Ovary (tissue), 9 donors: ENCODE results near the gene LRRC43. TPM values are rescaled to one million over a fixed set of nuclear protein-coding genes. Genes with fewer than 3 reads are reported as not detected.

Experiments used
- DNase-seq, 5 donors: peaks; one replicate each; pipeline ENCODE4 v3.0.0-alpha.2; 2019 to 2020
- H3K27ac ChIP-seq, 2 donors: fragments of 200-600 bp; one replicate each; pipeline versions ENCODE4 v1.5.1 to v1.8.0; 2019 to 2022
- H3K27me3 ChIP-seq: fragments of 200-600 bp; one replicate; pipeline ENCODE4 v1.8.0; 2022
- H3K36me3 ChIP-seq: fragments of 200-600 bp; sonication (generic); one replicate; pipeline ENCODE4 v1.5.1; 2019
- H3K4me1 ChIP-seq: one replicate; pipeline ENCODE4 v1.8.1; 2013; ENCODE audit warnings: mild to moderate bottlenecking, moderate library complexity; ENCODE audit not compliant: insufficient read depth
- H3K4me3 ChIP-seq: fragments of 200-600 bp; sonication (generic); one replicate; pipeline ENCODE4 v1.5.1; 2017
- H3K9me3 ChIP-seq, 2 donors: fragments of 200-600 bp in 1 of 2; sonication (generic) in 1 of 2; one replicate each; pipeline versions ENCODE4 v1.5.1 to v1.8.1; 2013 to 2019; ENCODE audit warnings: mild to moderate bottlenecking in 1 of 2, moderate library complexity in 1 of 2
- CTCF ChIP-seq, 3 donors: fragments of 450-650 bp in 2 of 3; fragments of 200-600 bp in 1 of 3; IDR thresholded peaks; one replicate each; pipeline versions ENCODE4 v1.5.1 to v1.8.0; 2016 to 2022; ENCODE audit warnings: antibody characterized with exemption in 3 of 3, mild to moderate bottlenecking in 1 of 3
- EP300 ChIP-seq: sonication (generic); formaldehyde crosslinking; IDR thresholded peaks from one replicate; pipeline ENCODE4 v1.6.1; 2017; ENCODE audit warnings: antibody characterized with exemption
- POLR2A ChIP-seq: fragments of 450-650 bp; IDR thresholded peaks from one replicate; pipeline ENCODE4 v1.6.1; 2017; ENCODE audit warnings: antibody characterized with exemption, mild to moderate bottlenecking, moderate library complexity
- whole genome bisulfite sequencing, 3 donors: extraction: QIAGEN DNeasy Blood & Tissue Kit in 1 of 3; methylation state at CpG; one replicate each; pipeline versions ENCODE4 v1.1.5 to v1.1.7; 2013 to 2017; 5-methylcytosine and 5-hydroxymethylcytosine counted together
- intact Hi-C, 4 donors: fragments of 100-400 bp; cut with DNase I; formaldehyde crosslinking; loops; one replicate each; pipeline versions ENCODE4 v1.11.0 to v1.15.1; 2022 to 2023
- polyA plus RNA-seq, 2 donors: library from polyadenylated mRNA; stranded (reverse); fragments of 200-250 nt in 1 of 2; fragments of 350-450 nt in 1 of 2; fragmentation: Illumina TruSeq in 1 of 2; extraction: RNeasy Lipid Tissue Mini Kit (QIAGEN cat#74804) in 1 of 2; gene quantifications; one replicate each; pipeline ENCODE4 v1.2.3, GENCODE V29; 2013 to 2014
- total RNA-seq, 7 donors: library from RNA; depleted of rRNA in 2 of 7; stranded (reverse); fragments of >200 nt in 2 of 7; fragmentation: NEBNext Ultra II Directional in 3 of 7; extraction: Animal tissue kit (Norgen Biotek cat#: 25700) in 3 of 7; gene quantifications; one replicate each; pipeline versions ENCODE4 v1.1.0 to v1.2.4, GENCODE V29; 2016 to 2023
- donor health status: DM: no; HTN: no; CAD: no; lungs with moderate emphysema.
- donor health status: DM: no; HTN: no; CAD: no.
- donor health status: Bipolar disorder and iron deficiency.
- donor health status: DM: yes; HTN: yes; CAD: no.
- donor health status: DM: no; HTN: no; CAD: no.
- donor health status: DM: yes; HTN: yes; CAD: no.

The LRRC43 gene
- total and polyA plus RNA-seq, 9 donors, result 0.47 to 12.9 (median 1.1) TPM; not detected in 1

GRCh38 chr12:122203301-122204166 lies 20.6 kb downstream of the LRRC43 start, which contains the start of gene B3GNT4:
TSS of gene B3GNT4 (plus strand) at chr12:122203709. CDS start at chr12:122204619, 910 bp downstream.
- Histone ChIP-seq H3K9me3 (no peaks in the 10 kb centered on the region), H3K27ac (no peak within 1 kb of the TSS), H3K27me3 (peaks cover 16% of the 10 kb centered on the region), H3K4me1 (peaks cover 2% of the 10 kb centered on the region), H3K4me3 (peak within 1 kb of the TSS; percentile 44), H3K36me3 (no peaks in the 10 kb centered on the region)
- peak in 3 of 5 donors; percentile 47 to 66 (median 56) for DNase-seq
- TF ChIP-seq CTCF (IDR thresholded peaks at IDR 0.05) (no peak), POLR2A (no peak), EP300 (no peak)
- 0 to 2% (median 0%) methylated on average over 38 to 104 of the region's 104 CpGs for WGBS, 3 donors
- intact Hi-C loops, result no loop called here

- 7 to 11% (median 9%) methylated on average over 56 to 71 of the region's 71 CpGs for WGBS, 3 donors
- Histone ChIP-seq H3K36me3 (no peaks in the 10 kb centered on the region), H3K27me3 (peaks cover 16% of the 10 kb centered on the region), H3K9me3 (no peaks in the 10 kb centered on the region), H3K4me3 (peak overlapping the region; percentile 44), H3K4me1 (peaks cover 2% of the 10 kb centered on the region), H3K27ac (no peak overlapping the region)
- intact Hi-C loops, result no loop called here
- TF ChIP-seq POLR2A, result no peak
- no peak for TF ChIP-seq CTCF (IDR thresholded peaks at IDR 0.05)
- no peak for TF ChIP-seq EP300
- peak in 1 of 5 donors; percentile 33 for DNase-seq
Observed at GRCh38 chr12:122204167-122205052, 21.5 kb downstream of the LRRC43 start.

- intact Hi-C loops, result no loop called here
- TF ChIP-seq EP300, result no peak
- H3K36me3 ChIP-seq, result no peaks in the 10 kb centered on the region
- peaks cover 16% of the 10 kb centered on the region for H3K27me3 ChIP-seq
- peaks cover 2% of the 10 kb centered on the region for H3K4me1 ChIP-seq
- H3K4me3 ChIP-seq, result no peak overlapping the region
- peak in 1 of 5 donors; percentile 28 for DNase-seq
- WGBS, 3 donors, result 42 to 54% (median 45%) methylated on average over 23 of the region's 23 CpGs
- no peak overlapping the region for H3K27ac ChIP-seq
- no peaks in the 10 kb centered on the region for H3K9me3 ChIP-seq
Observed at GRCh38 chr12:122205053-122205925, 22.4 kb downstream of the LRRC43 start.

GRCh38 chr12:122206111-122206881 lies 23.4 kb downstream of the LRRC43 start:
- 43 to 60% (median 51%) methylated on average over 26 to 27 of the region's 27 CpGs for WGBS, 3 donors
- peaks cover 2% of the 10 kb centered on the region for H3K4me1 ChIP-seq
- no peak overlapping the region for H3K4me3 ChIP-seq
- intact Hi-C loops, result no loop called here
- no peak overlapping the region for H3K27ac ChIP-seq
- H3K9me3 ChIP-seq, result no peaks in the 10 kb centered on the region
- TF ChIP-seq POLR2A (no peak), EP300 (no peak), CTCF (IDR thresholded peaks at IDR 0.05) (no peak)
- DNase-seq, result peak in 1 of 5 donors; percentile 41
- no peaks in the 10 kb centered on the region for H3K36me3 ChIP-seq
- H3K27me3 ChIP-seq, result peaks cover 14% of the 10 kb centered on the region
